Small intestine (tissue), 7 donors: ENCODE measurements around the gene DUS1L. TPM values are rescaled to one million over a fixed set of nuclear protein-coding genes. Genes with fewer than 3 reads are reported as not detected.

ENCODE experiments used
- DNase-seq, 2 donors: peaks; one replicate each; pipeline versions ENCODE4 v3.0.0 to v3.0.0-alpha.2; 2013
- FAIRE-seq: peaks from 2 replicates; lab custom pipeline; 2012; peaks lifted over from hg19 to GRCh38; lab: Jason Lieb, UNC
- H3K27ac ChIP-seq, 3 donors: one replicate each; pipeline ENCODE4 v1.5.1; 2013; ENCODE audit warnings: low read length in 2 of 3, mild to moderate bottlenecking in 2 of 3, control low read depth in 1 of 3, inconsistent platforms in 1 of 3, low read depth in 1 of 3, moderate library complexity in 1 of 3
- H3K27me3 ChIP-seq, 3 donors: one replicate each; pipeline ENCODE4 v1.6.1; 2013; ENCODE audit warnings: low read length in 3 of 3, inconsistent platforms in 1 of 3; ENCODE audit not compliant: control insufficient read depth in 3 of 3, insufficient read depth in 3 of 3
- H3K36me3 ChIP-seq, 3 donors: one replicate each; pipeline ENCODE4 v1.6.1; 2013; ENCODE audit warnings: low read length in 3 of 3, inconsistent platforms in 1 of 3, low read depth in 1 of 3, mild to moderate bottlenecking in 1 of 3, moderate library complexity in 1 of 3; ENCODE audit not compliant: control insufficient read depth in 3 of 3, insufficient read depth in 2 of 3
- H3K4me1 ChIP-seq, 3 donors: one replicate each; pipeline ENCODE4 v1.6.1; 2013; ENCODE audit warnings: low read length in 2 of 3, inconsistent platforms in 1 of 3, low read depth in 1 of 3, mild to moderate bottlenecking in 1 of 3, moderate library complexity in 1 of 3; ENCODE audit not compliant: control insufficient read depth in 3 of 3, insufficient read depth in 2 of 3
- H3K4me3 ChIP-seq, 3 donors: one replicate each; pipeline ENCODE4 v1.5.1; 2013; ENCODE audit warnings: low read length in 3 of 3, control low read depth in 1 of 3, inconsistent platforms in 1 of 3, low read depth in 1 of 3, mild to moderate bottlenecking in 1 of 3, moderate library complexity in 1 of 3
- H3K9me3 ChIP-seq, 2 donors: one replicate each; pipeline ENCODE4 v1.6.1; 2013; ENCODE audit warnings: low read depth in 1 of 2, low read length in 1 of 2; ENCODE audit not compliant: control insufficient read depth in 2 of 2, insufficient read depth in 1 of 2
- WGBS, 3 donors: extraction: QIAGEN DNeasy Blood & Tissue Kit; methylation state at CpG; one replicate each; pipeline ENCODE4 v1.1.7; 2013; 5-methylcytosine and 5-hydroxymethylcytosine counted together
- polyA plus RNA-seq, 4 donors: library from polyadenylated mRNA; stranded (reverse) in 3 of 4; unstranded in 1 of 4; fragments of 200-250 nt in 3 of 4; fragments of 120-200 nt in 1 of 4; gene quantifications; one replicate each; pipeline versions ENCODE4 v1.2.1 to v1.2.3, GENCODE V29; 2013
- donor health status: healthy with polysubstance abuse.
- donor health status: control.
- donor health status: control.
- donor health status: Bipolar disorder and iron deficiency.
- donor health status: healthy.

DUS1L gene
- polyA plus RNA-seq, 4 donors: 86.6 to 170 (median 127) TPM

DNA sequence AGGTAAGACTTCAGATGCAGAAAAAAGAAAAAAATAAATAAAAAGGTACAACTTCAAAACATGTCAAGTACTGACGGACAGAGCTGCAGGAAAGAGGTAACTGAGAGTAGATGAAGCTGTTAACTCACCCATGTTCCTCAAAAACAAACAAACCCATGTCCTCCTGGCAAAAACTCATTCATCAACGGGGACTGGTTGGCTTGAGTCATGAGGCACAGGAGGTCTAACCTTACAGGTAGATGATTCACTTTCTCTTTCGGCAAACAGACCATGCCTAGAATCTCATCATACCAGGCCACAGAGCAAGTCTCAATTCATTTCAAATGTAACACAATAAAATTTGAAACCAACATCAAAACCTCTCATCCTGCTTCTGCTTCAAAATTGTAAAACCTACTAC, 44.7 kb upstream of the DUS1L start:
- peaks cover 0 to 21% (median 6%) of the 10 kb centered on the region in 3 donors for H3K4me1 ChIP-seq
- H3K36me3 ChIP-seq: peaks cover 0 to 55% (median 0%) of the 10 kb centered on the region in 3 donors
- no peaks in the 10 kb centered on the region for H3K27me3 ChIP-seq
- no peaks in the 10 kb centered on the region for H3K9me3 ChIP-seq
- 56 to 68% (median 67%) methylated on average over 3 of the region's 3 CpGs for WGBS, 3 donors
- no peak for DNase-seq
- H3K4me3 ChIP-seq: no peak overlapping the region
- FAIRE-seq: no peak
- H3K27ac ChIP-seq: no peak overlapping the region

DNA sequence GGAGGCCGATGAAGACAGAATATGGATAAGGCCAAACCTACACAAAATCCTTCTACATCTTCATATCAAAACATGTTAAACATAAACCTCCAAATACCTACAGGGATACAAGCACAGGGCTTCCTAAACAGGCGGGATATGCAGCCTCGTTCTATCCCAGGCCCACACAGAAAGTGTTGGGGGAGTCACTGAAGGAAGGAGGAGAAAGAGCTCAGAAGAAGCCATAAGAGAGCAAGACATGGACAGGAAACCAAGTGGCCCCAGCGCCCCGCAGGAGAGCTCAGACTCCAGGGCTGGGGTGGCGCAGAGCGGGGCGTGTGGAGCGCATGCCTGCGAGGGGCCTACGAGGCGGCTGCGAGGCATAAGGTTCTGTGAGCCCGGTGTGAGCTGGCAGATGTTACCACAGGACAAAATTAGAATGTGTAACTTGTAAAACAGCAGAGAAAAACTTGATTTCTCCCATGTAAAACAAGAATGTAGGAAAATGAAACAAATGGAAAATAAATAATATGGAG, 43.4 kb upstream of the DUS1L start:
- Histone ChIP-seq H3K27me3 (no peaks in the 10 kb centered on the region), H3K4me3 (no peak overlapping the region), H3K4me1 (peaks cover 0 to 26% (median 6%) of the 10 kb centered on the region in 3 donors), H3K36me3 (peaks cover 0 to 51% (median 0%) of the 10 kb centered on the region in 3 donors), H3K27ac (no peak overlapping the region), H3K9me3 (no peaks in the 10 kb centered on the region)
- FAIRE-seq: no peak
- DNase-seq: no peak
- WGBS, 3 donors: 92 to 96% (median 96%) methylated on average over 14 of the region's 14 CpGs

DNA sequence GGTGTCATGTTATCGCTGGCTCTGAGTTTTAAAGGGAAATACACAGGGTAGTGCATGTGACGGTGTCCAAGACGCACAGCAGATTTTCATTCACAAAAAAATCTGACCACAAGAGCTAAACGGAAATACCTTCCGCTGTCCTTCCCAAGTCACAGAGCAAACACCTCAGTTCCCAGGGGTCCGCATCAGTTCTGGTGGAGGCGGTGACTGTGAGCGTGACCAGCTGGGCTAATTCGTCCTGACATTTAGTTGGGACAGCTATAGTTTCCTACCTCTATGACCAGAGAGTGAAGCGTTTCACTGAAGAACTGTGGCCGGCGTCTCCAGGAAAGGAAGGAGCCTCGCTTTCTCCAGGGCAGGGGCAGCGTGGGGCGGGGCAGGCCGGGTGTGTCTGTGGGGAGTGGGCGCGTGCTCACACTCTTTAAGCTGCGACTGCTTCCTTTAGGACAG, 42.9 kb upstream of the DUS1L start:
- Histone ChIP-seq H3K36me3 (peaks cover 0 to 46% (median 0%) of the 10 kb centered on the region in 3 donors), H3K27me3 (no peaks in the 10 kb centered on the region), H3K4me1 (peaks cover 0 to 31% (median 6%) of the 10 kb centered on the region in 3 donors), H3K27ac (no peak overlapping the region), H3K4me3 (no peak overlapping the region), H3K9me3 (no peaks in the 10 kb centered on the region)
- WGBS, 3 donors: 89 to 90% (median 89%) methylated on average over 19 of the region's 19 CpGs
- FAIRE-seq (no peak), DNase-seq (no peak)

DNA sequence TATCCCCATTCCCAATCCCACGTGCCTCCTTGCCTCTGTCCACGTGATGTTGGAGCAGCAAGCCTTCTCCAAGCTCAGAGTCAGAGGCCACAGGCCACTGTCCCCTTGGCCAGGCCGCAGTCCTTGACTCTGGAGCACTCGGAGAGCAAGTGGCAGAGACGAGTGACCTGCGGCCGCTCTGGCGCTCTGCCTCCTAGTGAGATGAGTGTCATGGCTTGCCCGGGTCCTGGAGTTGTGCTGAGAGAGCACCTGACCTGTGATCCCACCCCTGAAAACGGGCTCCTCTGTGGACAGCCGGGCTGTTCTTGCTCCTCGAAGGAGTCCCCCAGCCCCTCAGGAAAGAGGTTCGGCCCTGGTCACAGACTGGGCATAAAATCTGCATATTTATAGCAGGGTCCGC, 42.4 kb upstream of the DUS1L start:
- Histone ChIP-seq H3K36me3 (peaks cover 0 to 41% (median 0%) of the 10 kb centered on the region in 3 donors), H3K4me3 (no peak overlapping the region), H3K4me1 (peaks cover 0 to 35% (median 6%) of the 10 kb centered on the region in 3 donors), H3K27me3 (no peaks in the 10 kb centered on the region), H3K9me3 (no peaks in the 10 kb centered on the region), H3K27ac (no peak overlapping the region)
- WGBS, 3 donors: 90 to 91% (median 91%) methylated on average over 14 of the region's 14 CpGs
- no peak for DNase-seq
- FAIRE-seq: no peak

DNA sequence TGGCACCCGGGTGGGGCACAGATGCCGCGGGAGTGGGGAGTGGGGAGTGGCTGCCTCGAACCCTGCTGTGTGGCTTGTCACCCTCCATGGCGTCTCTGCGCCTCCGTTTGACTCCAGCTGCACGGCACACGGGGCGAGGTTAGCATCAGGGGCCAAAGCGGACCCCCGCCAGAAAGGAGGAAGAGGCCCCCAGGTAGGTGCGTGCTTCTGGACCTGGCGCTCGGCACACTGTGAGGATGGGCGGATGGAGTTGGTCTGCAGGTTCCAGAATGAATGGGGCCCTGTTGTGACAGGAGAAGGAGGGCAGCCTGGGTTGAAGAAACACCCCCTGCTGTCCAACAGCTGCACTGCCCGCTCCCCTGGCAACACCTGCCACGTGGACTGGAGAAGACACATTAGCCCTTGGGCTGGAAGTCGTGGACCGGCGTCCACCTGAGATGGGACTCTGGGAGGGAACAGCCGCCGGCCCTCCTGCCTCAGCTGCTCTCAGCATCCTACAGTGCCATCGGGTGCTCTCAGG, 41.8 kb upstream of the DUS1L start:
- peak overlapping the region in 1 of 3 donors; percentile 77 for H3K27ac ChIP-seq
- FAIRE-seq (no peak), DNase-seq (no peak)
- H3K36me3 ChIP-seq: peaks cover 0 to 36% (median 0%) of the 10 kb centered on the region in 3 donors
- H3K27me3 ChIP-seq: no peaks in the 10 kb centered on the region
- WGBS, 3 donors: 86 to 90% (median 89%) methylated on average over 22 to 24 of the region's 24 CpGs
- no peak overlapping the region for H3K4me3 ChIP-seq
- peaks cover 0 to 36% (median 6%) of the 10 kb centered on the region in 3 donors for H3K4me1 ChIP-seq
- no peaks in the 10 kb centered on the region for H3K9me3 ChIP-seq

DNA sequence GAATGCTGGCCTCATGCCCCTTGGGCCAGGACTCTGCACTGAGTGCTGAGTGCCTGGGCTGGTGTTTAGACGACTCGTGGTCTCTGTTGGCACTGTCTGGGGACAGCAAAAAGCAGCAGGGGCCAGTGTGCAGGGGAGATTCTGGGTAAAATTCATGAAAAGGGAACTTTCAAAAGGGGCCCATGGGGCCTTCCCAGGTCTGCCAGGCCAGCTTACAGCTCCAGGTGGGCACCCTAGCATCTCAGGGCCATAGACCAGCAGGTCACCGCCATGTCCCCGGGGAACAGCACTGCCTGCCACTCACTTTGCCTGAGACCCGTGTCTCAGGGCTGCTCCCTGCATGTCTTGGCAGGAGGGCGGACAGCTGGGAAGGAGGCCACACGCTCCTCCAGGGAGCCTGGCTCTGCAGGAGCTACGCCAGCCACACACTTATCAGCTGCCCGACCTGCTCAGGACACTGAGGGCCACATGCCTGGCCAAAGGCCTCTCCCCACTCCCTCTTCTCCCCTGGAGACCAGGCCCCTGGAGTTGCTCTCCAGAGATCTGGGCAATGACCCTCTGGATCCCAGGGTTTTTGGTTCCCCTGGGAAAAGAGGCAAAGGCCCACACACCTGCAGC, 41.2 kb upstream of the DUS1L start:
- DNase-seq: no peak
- Histone ChIP-seq H3K27ac (peak overlapping the region; percentile 73 to 79 (median 77)), H3K36me3 (peaks cover 0 to 34% (median 0%) of the 10 kb centered on the region in 3 donors), H3K27me3 (no peaks in the 10 kb centered on the region), H3K4me3 (peak overlapping the region in 2 of 3 donors; percentile 12 to 30), H3K4me1 (peaks cover 0 to 39% (median 6%) of the 10 kb centered on the region in 3 donors), H3K9me3 (no peaks in the 10 kb centered on the region)
- no peak for FAIRE-seq
- 40 to 44% (median 43%) methylated on average over 9 of the region's 9 CpGs for WGBS, 3 donors

DNA sequence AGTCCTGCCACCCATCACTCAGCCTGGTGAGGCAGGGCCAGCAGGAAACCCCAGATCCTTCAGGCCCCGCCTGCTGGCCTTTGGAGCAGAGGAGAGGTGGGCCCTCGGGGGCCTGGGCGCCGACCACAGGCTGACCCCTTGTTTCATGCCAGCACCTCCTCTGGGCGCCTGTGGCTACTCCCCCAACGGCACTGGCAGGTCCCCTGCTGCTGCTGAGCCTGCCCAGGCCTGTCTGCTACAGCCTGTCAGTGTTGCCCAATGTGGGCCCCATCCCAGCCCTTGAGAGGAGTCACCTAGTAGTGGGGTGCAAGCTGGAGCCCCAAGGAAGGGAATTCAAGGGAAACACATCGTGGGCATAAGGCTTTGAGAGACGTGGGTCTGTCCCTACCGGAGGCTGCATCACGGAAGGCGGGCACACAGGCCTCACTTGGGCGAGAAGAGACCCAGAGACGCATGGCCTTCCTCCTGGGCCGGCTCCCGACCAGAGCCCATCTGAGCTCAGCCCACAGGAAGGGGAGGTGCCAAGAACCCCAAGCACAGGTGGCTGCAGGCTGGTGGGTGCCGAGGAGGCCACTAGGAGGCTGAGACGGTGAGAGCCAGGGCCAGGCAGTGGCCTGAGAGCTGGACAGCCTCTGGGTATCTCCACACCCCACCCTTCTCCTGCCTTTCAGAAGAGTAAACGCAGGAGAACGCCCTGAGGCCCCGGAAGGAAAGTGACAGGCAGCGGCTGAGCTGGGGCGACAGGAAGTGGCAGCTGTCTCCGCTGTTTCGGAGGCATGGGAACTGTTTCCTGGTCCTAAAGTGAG, 40.5 kb upstream of the DUS1L start:
- Histone ChIP-seq H3K36me3 (peaks cover 0 to 37% (median 0%) of the 10 kb centered on the region in 3 donors), H3K9me3 (no peaks in the 10 kb centered on the region), H3K4me3 (peak overlapping the region in 2 of 3 donors; percentile 12 to 30), H3K4me1 (peaks cover 0 to 46% (median 6%) of the 10 kb centered on the region in 3 donors), H3K27me3 (no peaks in the 10 kb centered on the region), H3K27ac (peak overlapping the region; percentile 73 to 79 (median 77))
- DNase-seq (peak; percentile 76 to 81), FAIRE-seq (no peak)
- WGBS, 3 donors: 14 to 25% (median 15%) methylated on average over 23 to 24 of the region's 24 CpGs

DNA sequence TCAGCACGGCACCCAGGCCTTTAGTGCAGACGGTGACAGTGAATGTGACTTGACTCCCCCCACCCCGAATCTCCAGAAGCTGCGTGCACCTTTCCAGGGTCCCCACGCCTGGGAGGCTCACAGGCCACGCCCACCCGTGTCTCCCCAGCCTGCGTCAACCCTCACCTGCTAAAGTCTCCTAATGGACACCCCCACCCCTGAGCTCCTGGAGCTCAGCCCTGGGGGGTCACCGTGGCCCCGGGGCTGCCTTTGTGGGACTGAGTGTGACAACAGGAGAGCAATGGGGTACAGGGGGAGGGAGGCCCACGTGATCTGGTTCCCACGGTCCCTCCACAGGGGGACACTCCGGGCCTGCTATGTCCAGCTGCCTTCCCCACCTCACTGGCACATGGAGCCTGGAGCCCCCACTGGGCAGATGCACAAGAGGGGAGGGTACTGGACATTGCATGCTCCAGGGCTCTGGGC, 39.8 kb upstream of the DUS1L start:
- FAIRE-seq: no peak
- no peak for DNase-seq
- H3K27me3 ChIP-seq: no peaks in the 10 kb centered on the region
- H3K4me3 ChIP-seq: no peak overlapping the region
- 69 to 86% (median 71%) methylated on average over 13 of the region's 13 CpGs for WGBS, 3 donors
- peak overlapping the region in 2 of 3 donors; percentile 77 to 79 for H3K27ac ChIP-seq
- peaks cover 0 to 49% (median 6%) of the 10 kb centered on the region in 3 donors for H3K4me1 ChIP-seq
- H3K36me3 ChIP-seq: peaks cover 0 to 44% (median 0%) of the 10 kb centered on the region in 3 donors
- H3K9me3 ChIP-seq: no peaks in the 10 kb centered on the region
